K562 (cell line): Measurements from ENCODE around the gene RAB14. TPM values are rescaled to one million over a fixed set of nuclear protein-coding genes. Genes with fewer than 3 reads are reported as not detected.

Experiments
- DACH1 ChIP-seq: fragments of 450-650 bp; IDR thresholded peaks from 2 replicates; pipeline ENCODE4 v1.6.1; 2018; ENCODE audit not compliant: partially characterized antibody
- FOXA3 ChIP-seq, 2 experiments: fragments of 450-650 bp in 1 of 2; sonication (generic) in 1 of 2; formaldehyde crosslinking; IDR thresholded peaks in 1 of 2; conservative IDR thresholded peaks in 1 of 2; 2 replicates each; pipeline versions ENCODE4 v1.4.0 to v1.8.0; 2020 to 2022; ENCODE audit warnings: mild to moderate bottlenecking in 2 of 2, missing genetic modification reagents in 1 of 2
- ILK ChIP-seq: fragments of 450-650 bp; IDR thresholded peaks from 2 replicates; pipeline ENCODE4 v1.6.1; 2016; ENCODE audit warnings: missing genetic modification characterization, low read depth, mild to moderate bottlenecking, missing compliant biosample characterization, moderate library complexity, borderline replicate concordance
- KAT8 ChIP-seq: fragments of 450-650 bp; IDR thresholded peaks from 2 replicates; pipeline ENCODE4 v1.6.1; 2016; ENCODE audit warnings: low read depth, mild to moderate bottlenecking
- ZNF146 ChIP-seq: IDR thresholded peaks from one replicate; pipeline ENCODE4 v1.6.1; 2018; ENCODE audit warnings: missing compliant biosample characterization; ENCODE audit not compliant: unreplicated experiment
- ZNF436 ChIP-seq: fragments of 250-450, 450-650 bp; sonication (Bioruptor Pico); formaldehyde crosslinking; IDR thresholded peaks from 2 replicates; pipeline ENCODE4 v1.7.0; 2020; ENCODE audit warnings: mild to moderate bottlenecking
- ZNF696 ChIP-seq: fragments of 250-450 bp; sonication (Bioruptor Pico); conservative IDR thresholded peaks from 2 replicates; pipeline ENCODE4 v1.4.0; 2020; ENCODE audit warnings: mild to moderate bottlenecking, moderate library complexity
- polyA plus RNA-seq, 8 experiments: library from polyadenylated mRNA; depleted of rRNA in 4 of 8; stranded (reverse) in 5 of 8; unstranded in 3 of 8; fragments of >200 nt; fragmentation: Nextera tagmentation in 2 of 8; fragmentation: Illumina TruSeq in 1 of 8; extraction: Ambion mirVana in 2 of 8; extraction: Trizol in 1 of 8; gene quantifications; 2 replicates each; pipeline versions ENCODE4 v1.2.1 to v1.2.3, GENCODE V29; 2011 to 2014; ENCODE audit warnings: inconsistent platforms in 1 of 8, missing spikeins in 1 of 8
- total RNA-seq, 7 experiments: library from RNA; depleted of rRNA in 6 of 7; stranded (reverse); fragments of >200 nt in 6 of 7; fragmentation: Illumina TruSeq in 2 of 7; extraction: Trizol in 2 of 7; gene quantifications; 2 replicates each; pipeline versions ENCODE4 v1.2.1 to v1.2.3, GENCODE V29; 2011 to 2021; ENCODE audit warnings: low replicate concordance in 1 of 7
- TF ChIP-seq, protein P1 (sequence below): sonication (generic); formaldehyde crosslinking; IDR thresholded peaks from 2 replicates; pipeline ENCODE4 v1.8.0; 2022; ENCODE audit warnings: mild to moderate bottlenecking, missing genetic modification reagents
- TF ChIP-seq, protein P2 (sequence below): fragments of 450-650 bp; IDR thresholded peaks from 2 replicates; pipeline ENCODE4 v1.6.1; 2017; ENCODE audit warnings: antibody characterized with exemption, mild to moderate bottlenecking
- TF ChIP-seq, protein P3 (sequence below): fragments of 450-650 bp; conservative IDR thresholded peaks from 2 replicates; pipeline ENCODE4 v1.6.1; 2016; ENCODE audit warnings: missing genetic modification characterization, low read depth, mild to moderate bottlenecking, control low read depth, missing compliant biosample characterization
- TF ChIP-seq, protein P4 (sequence below): sonication (generic); formaldehyde crosslinking; IDR thresholded peaks from 2 replicates; pipeline ENCODE4 v1.8.1; 2023; ENCODE audit warnings: missing genetic modification reagents, mild to moderate bottlenecking, borderline replicate concordance

The RAB14 gene
- total and polyA plus RNA-seq, 9 of the 15 experiments (the other 6 are each of a cell fraction or from before 2014, with no cell fraction given), result 10.3 to 41.8 (median 20.9) TPM

DNA sequence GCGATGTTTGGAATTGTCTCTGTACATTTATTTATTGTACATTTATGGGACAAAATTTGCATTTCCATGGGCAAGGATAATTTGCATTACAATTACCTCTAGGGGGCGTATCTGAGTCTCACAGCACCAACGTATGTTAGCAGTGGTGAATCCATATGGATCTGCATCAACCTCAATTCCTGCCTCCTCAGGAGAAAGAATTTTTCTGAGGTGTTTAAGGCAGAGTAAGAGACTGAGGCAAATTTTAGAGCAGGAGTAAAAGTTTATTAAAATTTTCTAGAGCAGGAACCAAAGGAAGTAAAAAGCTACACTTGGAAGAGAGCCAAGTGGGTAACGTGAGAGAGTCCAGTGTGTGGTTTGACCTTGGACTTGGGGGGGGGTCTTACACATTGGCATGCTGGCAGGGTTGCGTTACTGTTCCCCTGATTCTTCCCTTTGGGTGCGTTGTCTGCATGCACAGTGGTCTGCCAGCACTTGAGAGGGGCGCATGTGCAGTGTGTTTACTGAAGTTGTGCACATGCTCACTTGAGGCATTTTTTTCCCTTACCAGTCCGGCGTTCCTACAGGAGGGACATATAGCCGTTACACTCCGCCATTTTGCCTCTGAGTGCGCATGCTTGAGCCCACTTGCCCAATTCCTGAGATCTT is 21.0 kb upstream of the RAB14 start (continued):
- TF ChIP-seq DACH1, result peak; percentile 37
- TF ChIP-seq, protein P1, sequence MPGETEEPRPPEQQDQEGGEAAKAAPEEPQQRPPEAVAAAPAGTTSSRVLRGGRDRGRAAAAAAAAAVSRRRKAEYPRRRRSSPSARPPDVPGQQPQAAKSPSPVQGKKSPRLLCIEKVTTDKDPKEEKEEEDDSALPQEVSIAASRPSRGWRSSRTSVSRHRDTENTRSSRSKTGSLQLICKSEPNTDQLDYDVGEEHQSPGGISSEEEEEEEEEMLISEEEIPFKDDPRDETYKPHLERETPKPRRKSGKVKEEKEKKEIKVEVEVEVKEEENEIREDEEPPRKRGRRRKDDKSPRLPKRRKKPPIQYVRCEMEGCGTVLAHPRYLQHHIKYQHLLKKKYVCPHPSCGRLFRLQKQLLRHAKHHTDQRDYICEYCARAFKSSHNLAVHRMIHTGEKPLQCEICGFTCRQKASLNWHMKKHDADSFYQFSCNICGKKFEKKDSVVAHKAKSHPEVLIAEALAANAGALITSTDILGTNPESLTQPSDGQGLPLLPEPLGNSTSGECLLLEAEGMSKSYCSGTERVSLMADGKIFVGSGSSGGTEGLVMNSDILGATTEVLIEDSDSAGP, result no peak
- no peak for TF ChIP-seq ZNF696
- TF ChIP-seq, protein P2, sequence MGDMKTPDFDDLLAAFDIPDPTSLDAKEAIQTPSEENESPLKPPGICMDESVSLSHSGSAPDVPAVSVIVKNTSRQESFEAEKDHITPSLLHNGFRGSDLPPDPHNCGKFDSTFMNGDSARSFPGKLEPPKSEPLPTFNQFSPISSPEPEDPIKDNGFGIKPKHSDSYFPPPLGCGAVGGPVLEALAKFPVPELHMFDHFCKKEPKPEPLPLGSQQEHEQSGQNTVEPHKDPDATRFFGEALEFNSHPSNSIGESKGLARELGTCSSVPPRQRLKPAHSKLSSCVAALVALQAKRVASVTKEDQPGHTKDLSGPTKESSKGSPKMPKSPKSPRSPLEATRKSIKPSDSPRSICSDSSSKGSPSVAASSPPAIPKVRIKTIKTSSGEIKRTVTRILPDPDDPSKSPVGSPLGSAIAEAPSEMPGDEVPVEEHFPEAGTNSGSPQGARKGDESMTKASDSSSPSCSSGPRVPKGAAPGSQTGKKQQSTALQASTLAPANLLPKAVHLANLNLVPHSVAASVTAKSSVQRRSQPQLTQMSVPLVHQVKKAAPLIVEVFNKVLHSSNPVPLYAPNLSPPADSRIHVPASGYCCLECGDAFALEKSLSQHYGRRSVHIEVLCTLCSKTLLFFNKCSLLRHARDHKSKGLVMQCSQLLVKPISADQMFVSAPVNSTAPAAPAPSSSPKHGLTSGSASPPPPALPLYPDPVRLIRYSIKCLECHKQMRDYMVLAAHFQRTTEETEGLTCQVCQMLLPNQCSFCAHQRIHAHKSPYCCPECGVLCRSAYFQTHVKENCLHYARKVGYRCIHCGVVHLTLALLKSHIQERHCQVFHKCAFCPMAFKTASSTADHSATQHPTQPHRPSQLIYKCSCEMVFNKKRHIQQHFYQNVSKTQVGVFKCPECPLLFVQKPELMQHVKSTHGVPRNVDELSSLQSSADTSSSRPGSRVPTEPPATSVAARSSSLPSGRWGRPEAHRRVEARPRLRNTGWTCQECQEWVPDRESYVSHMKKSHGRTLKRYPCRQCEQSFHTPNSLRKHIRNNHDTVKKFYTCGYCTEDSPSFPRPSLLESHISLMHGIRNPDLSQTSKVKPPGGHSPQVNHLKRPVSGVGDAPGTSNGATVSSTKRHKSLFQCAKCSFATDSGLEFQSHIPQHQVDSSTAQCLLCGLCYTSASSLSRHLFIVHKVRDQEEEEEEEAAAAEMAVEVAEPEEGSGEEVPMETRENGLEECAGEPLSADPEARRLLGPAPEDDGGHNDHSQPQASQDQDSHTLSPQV, result peak; percentile 89
- no peak for TF ChIP-seq FOXA3 (CRISPR knock-in tag; conservative IDR thresholded peaks at IDR 0.05 in 1 of 2, IDR thresholded peaks at IDR 0.05 in 1 of 2)
- TF ChIP-seq ZNF146 (CRISPR knock-in tag), result no peak
- TF ChIP-seq ZNF436, result no peak
- TF ChIP-seq, protein P3, sequence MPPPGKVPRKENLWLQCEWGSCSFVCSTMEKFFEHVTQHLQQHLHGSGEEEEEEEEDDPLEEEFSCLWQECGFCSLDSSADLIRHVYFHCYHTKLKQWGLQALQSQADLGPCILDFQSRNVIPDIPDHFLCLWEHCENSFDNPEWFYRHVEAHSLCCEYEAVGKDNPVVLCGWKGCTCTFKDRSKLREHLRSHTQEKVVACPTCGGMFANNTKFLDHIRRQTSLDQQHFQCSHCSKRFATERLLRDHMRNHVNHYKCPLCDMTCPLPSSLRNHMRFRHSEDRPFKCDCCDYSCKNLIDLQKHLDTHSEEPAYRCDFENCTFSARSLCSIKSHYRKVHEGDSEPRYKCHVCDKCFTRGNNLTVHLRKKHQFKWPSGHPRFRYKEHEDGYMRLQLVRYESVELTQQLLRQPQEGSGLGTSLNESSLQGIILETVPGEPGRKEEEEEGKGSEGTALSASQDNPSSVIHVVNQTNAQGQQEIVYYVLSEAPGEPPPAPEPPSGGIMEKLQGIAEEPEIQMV (tag), result 0 out of 2 replicates have a peak, but pooled peaks have one; percentile 24
- TF ChIP-seq, protein P4, sequence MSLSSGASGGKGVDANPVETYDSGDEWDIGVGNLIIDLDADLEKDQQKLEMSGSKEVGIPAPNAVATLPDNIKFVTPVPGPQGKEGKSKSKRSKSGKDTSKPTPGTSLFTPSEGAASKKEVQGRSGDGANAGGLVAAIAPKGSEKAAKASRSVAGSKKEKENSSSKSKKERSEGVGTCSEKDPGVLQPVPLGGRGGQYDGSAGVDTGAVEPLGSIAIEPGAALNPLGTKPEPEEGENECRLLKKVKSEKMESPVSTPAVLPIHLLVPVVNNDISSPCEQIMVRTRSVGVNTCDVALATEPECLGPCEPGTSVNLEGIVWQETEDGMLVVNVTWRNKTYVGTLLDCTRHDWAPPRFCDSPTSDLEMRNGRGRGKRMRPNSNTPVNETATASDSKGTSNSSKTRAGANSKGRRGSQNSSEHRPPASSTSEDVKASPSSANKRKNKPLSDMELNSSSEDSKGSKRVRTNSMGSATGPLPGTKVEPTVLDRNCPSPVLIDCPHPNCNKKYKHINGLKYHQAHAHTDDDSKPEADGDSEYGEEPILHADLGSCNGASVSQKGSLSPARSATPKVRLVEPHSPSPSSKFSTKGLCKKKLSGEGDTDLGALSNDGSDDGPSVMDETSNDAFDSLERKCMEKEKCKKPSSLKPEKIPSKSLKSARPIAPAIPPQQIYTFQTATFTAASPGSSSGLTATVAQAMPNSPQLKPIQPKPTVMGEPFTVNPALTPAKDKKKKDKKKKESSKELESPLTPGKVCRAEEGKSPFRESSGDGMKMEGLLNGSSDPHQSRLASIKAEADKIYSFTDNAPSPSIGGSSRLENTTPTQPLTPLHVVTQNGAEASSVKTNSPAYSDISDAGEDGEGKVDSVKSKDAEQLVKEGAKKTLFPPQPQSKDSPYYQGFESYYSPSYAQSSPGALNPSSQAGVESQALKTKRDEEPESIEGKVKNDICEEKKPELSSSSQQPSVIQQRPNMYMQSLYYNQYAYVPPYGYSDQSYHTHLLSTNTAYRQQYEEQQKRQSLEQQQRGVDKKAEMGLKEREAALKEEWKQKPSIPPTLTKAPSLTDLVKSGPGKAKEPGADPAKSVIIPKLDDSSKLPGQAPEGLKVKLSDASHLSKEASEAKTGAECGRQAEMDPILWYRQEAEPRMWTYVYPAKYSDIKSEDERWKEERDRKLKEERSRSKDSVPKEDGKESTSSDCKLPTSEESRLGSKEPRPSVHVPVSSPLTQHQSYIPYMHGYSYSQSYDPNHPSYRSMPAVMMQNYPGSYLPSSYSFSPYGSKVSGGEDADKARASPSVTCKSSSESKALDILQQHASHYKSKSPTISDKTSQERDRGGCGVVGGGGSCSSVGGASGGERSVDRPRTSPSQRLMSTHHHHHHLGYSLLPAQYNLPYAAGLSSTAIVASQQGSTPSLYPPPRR (CRISPR knock-in tag), result no peak
- TF ChIP-seq ILK (tag), result 0 out of 2 replicates have a peak, but pooled peaks have one; percentile 32
- TF ChIP-seq KAT8, result no peak
